ENCODE results near the gene PRKG1. TPM values are rescaled to one million over a fixed set of nuclear protein-coding genes. Genes with fewer than 3 reads are reported as not detected.

PRKG1 gene
- total and polyA plus RNA-seq, 4 donors, result 0.46 to 5.1 (median 1.5) TPM

GRCh38 chr10:51786016-51786683 is 711.9 kb downstream of the PRKG1 start:
- no peaks in the 10 kb centered on the region for H3K36me3 ChIP-seq (ENCODE audit: control insufficient read depth in 4 of 4, insufficient read depth in 3 of 4, low read depth in 1 of 4, low read length in 3 of 4)
- TF ChIP-seq RAD21 (IDR thresholded peaks at IDR 0.05) (no peak), MAX (IDR thresholded peaks at IDR 0.05) (no peak), ZBTB33 (IDR thresholded peaks at IDR 0.05) (no peak), CTCF (IDR thresholded peaks at IDR 0.05; ENCODE audit: low read depth, low read length, missing input control) (no peak), REST (IDR thresholded peaks at IDR 0.05) (no peak), FOXA1 (IDR thresholded peaks at IDR 0.05) (no peak), HNF4A (conservative IDR thresholded peaks at IDR 0.05) (no peak), JUND (IDR thresholded peaks at IDR 0.05) (no peak), GABPA (IDR thresholded peaks at IDR 0.05 in 1 of 2, conservative IDR thresholded peaks at IDR 0.05 in 1 of 2) (no peak), YY1 (IDR thresholded peaks at IDR 0.05) (no peak), SP1 (IDR thresholded peaks at IDR 0.05) (no peak), RXRA (IDR thresholded peaks at IDR 0.05) (no peak), TAF1 (conservative IDR thresholded peaks at IDR 0.05) (no peak), NR2F2 (IDR thresholded peaks at IDR 0.05) (no peak)
- no peak for DNase-seq (ENCODE audit: low spot score)
- no peak overlapping the region for H3K9ac ChIP-seq (ENCODE audit: low read depth in 1 of 2, low read length in 2 of 2)
- 78% methylated on average over 4 of the region's 4 CpGs for WGBS
- H3K4me3 ChIP-seq (ENCODE audit: low read depth in 1 of 3, low read length in 3 of 3), result no peak overlapping the region
- H3K4me1 ChIP-seq (ENCODE audit: control insufficient read depth in 4 of 4, insufficient read depth in 4 of 4, low read length in 3 of 4), result no peaks in the 10 kb centered on the region
- H3K27me3 ChIP-seq (ENCODE audit: control insufficient read depth in 4 of 4, insufficient read depth in 4 of 4, low read length in 3 of 4), result no peaks in the 10 kb centered on the region
- no peak overlapping the region for H3K27ac ChIP-seq (ENCODE audit: low read depth in 1 of 2, low read length in 2 of 2)
- no peaks in the 10 kb centered on the region for H3K9me3 ChIP-seq (ENCODE audit: control insufficient read depth in 4 of 4, low read length in 3 of 4)

GRCh38 chr10:51786684-51787035 is 712.4 kb downstream of the PRKG1 start:
- Histone ChIP-seq H3K27me3 (ENCODE audit: control insufficient read depth in 4 of 4, insufficient read depth in 4 of 4, low read length in 3 of 4) (no peaks in the 10 kb centered on the region), H3K9ac (ENCODE audit: low read depth in 1 of 2, low read length in 2 of 2) (no peak overlapping the region), H3K9me3 (ENCODE audit: control insufficient read depth in 4 of 4, low read length in 3 of 4) (no peaks in the 10 kb centered on the region), H3K36me3 (ENCODE audit: control insufficient read depth in 4 of 4, insufficient read depth in 3 of 4, low read depth in 1 of 4, low read length in 3 of 4) (no peaks in the 10 kb centered on the region), H3K4me1 (ENCODE audit: control insufficient read depth in 4 of 4, insufficient read depth in 4 of 4, low read length in 3 of 4) (no peaks in the 10 kb centered on the region), H3K4me3 (ENCODE audit: low read depth in 1 of 3, low read length in 3 of 3) (no peak overlapping the region), H3K27ac (ENCODE audit: low read depth in 1 of 2, low read length in 2 of 2) (no peak overlapping the region)
- 71% methylated on average over 1 of the region's 1 CpG for WGBS
- DNase-seq (ENCODE audit: low spot score), result no peak
- TF ChIP-seq TAF1 (conservative IDR thresholded peaks at IDR 0.05) (no peak), RAD21 (IDR thresholded peaks at IDR 0.05) (no peak), JUND (IDR thresholded peaks at IDR 0.05) (no peak), SP1 (IDR thresholded peaks at IDR 0.05) (no peak), HNF4G (IDR thresholded peaks at IDR 0.05) (no peak)
